SU-DHL-6 (cell line): ENCODE results near the gene PTPRE.

Source experiments
- H2AFZ ChIP-seq: fragments of 200-600 bp; sonication (generic); 2 replicates; pipeline ENCODE4 v1.6.1; 2014; ENCODE audit warnings: low read depth, mild to moderate bottlenecking, moderate library complexity, mixed read lengths, antibody characterized with exemption, low read length; ENCODE audit not compliant: severe bottlenecking
- H3F3A ChIP-seq: fragments of 200-600 bp; shearing (Covaris generic); 2 replicates; pipeline ENCODE4 v1.6.0; 2016; ENCODE audit warnings: antibody characterized with exemption, mild to moderate bottlenecking; ENCODE audit not compliant: insufficient read depth
- H3K27ac ChIP-seq: fragments of 200-600 bp; sonication (generic); 2 replicates; pipeline ENCODE4 v1.5.1; 2016; ENCODE audit warnings: low read depth, mild to moderate bottlenecking, low read length, moderate library complexity, mixed read lengths
- H3K27me3 ChIP-seq: fragments of 200-600 bp; sonication (generic), shearing (Covaris generic); 2 replicates; pipeline ENCODE4 v1.6.0; 2014; ENCODE audit warnings: mild to moderate bottlenecking, low read length
- H3K36me3 ChIP-seq: fragments of 200-600 bp; sonication (generic); 2 replicates; pipeline ENCODE4 v1.6.1; 2014; ENCODE audit warnings: mild to moderate bottlenecking, low read length, mixed read lengths
- H3K4me2 ChIP-seq: fragments of 300-600, 200-600 bp; shearing (Covaris generic), sonication (generic); 2 replicates; pipeline ENCODE4 v1.6.0; 2014; ENCODE audit warnings: low read length, low read depth, mild to moderate bottlenecking; ENCODE audit not compliant: poor library complexity, severe bottlenecking
- H3K4me3 ChIP-seq: fragments of 200-600 bp; sonication (generic); 2 replicates; pipeline ENCODE4 v1.5.1; 2014; ENCODE audit warnings: antibody characterized with exemption, low read length, mild to moderate bottlenecking, mixed read lengths; ENCODE audit not compliant: insufficient read depth, poor library complexity, severe bottlenecking
- H3K79me2 ChIP-seq: fragments of 200-600 bp; sonication (generic); 2 replicates; pipeline ENCODE4 v1.6.1; 2014; ENCODE audit warnings: mild to moderate bottlenecking, low read length, moderate library complexity; ENCODE audit not compliant: insufficient read depth
- H3K9ac ChIP-seq: fragments of 200-600 bp; sonication (generic); 2 replicates; pipeline ENCODE4 v1.7.0; 2014; ENCODE audit warnings: mild to moderate bottlenecking, low read length
- H3K9me2 ChIP-seq: fragments of 200-600 bp; sonication (generic); replicated peaks from 2 replicates; pipeline ENCODE4 v1.6.1; 2014; ENCODE audit warnings: low read length; ENCODE audit not compliant: insufficient read depth
- H3K9me3 ChIP-seq: fragments of 200-600 bp; sonication (generic); 2 replicates; pipeline ENCODE4 v1.6.1; 2014; ENCODE audit warnings: low read length, mixed read lengths; ENCODE audit not compliant: insufficient read depth
- H4K20me1 ChIP-seq: fragments of 200-600 bp; sonication (generic); 2 replicates; pipeline ENCODE4 v1.6.1; 2014; ENCODE audit warnings: low read depth, mild to moderate bottlenecking, antibody characterized with exemption, low read length, moderate library complexity, mixed read lengths
- CTCF ChIP-seq: fragments of 200-600 bp; sonication (generic); IDR thresholded peaks from one replicate; pipeline ENCODE4 v1.5.1; 2017; ENCODE audit warnings: antibody characterized with exemption, mild to moderate bottlenecking, low read length, moderate library complexity; ENCODE audit not compliant: insufficient read depth, poor library complexity, severe bottlenecking
- EZH2phosphoT487 ChIP-seq: fragments of 200-600 bp; sonication (generic), shearing (Covaris generic); conservative IDR thresholded peaks from 2 replicates; pipeline ENCODE4 v1.6.1; 2018; ENCODE audit warnings: mild to moderate bottlenecking, antibody characterized with exemption, low read length, moderate library complexity, mixed read lengths

The PTPRE gene

GRCh38 chr10:127979045-127979444, 72.1 kb downstream of the PTPRE start:
- no peak overlapping the region for H2AFZ ChIP-seq
- H3K4me2 ChIP-seq: no peak overlapping the region
- no peaks in the 10 kb centered on the region for H3K27me3 ChIP-seq
- H3F3A ChIP-seq: no peaks in the 10 kb centered on the region
- no peaks in the 10 kb centered on the region for H3K9me3 ChIP-seq
- no peak overlapping the region for H3K27ac ChIP-seq
- H3K9ac ChIP-seq: no peak overlapping the region
- no peak overlapping the region for H3K4me3 ChIP-seq
- TF ChIP-seq CTCF (no peak), EZH2phosphoT487 (no peak)
- H4K20me1 ChIP-seq: no peaks in the 10 kb centered on the region
- no peaks in the 10 kb centered on the region for H3K79me2 ChIP-seq
- H3K9me2 ChIP-seq: no peaks in the 10 kb centered on the region
- no peaks in the 10 kb centered on the region for H3K36me3 ChIP-seq

- no peak overlapping the region for H3K9ac ChIP-seq
- no peaks in the 10 kb centered on the region for H3K79me2 ChIP-seq
- H3K27ac ChIP-seq: no peak overlapping the region
- no peak overlapping the region for H3K4me3 ChIP-seq
- H3K9me3 ChIP-seq: no peaks in the 10 kb centered on the region
- H3K27me3 ChIP-seq: no peaks in the 10 kb centered on the region
- no peaks in the 10 kb centered on the region for H3F3A ChIP-seq
- TF ChIP-seq CTCF: no peak
- TF ChIP-seq EZH2phosphoT487: no peak
- H3K4me2 ChIP-seq: no peak overlapping the region
- no peaks in the 10 kb centered on the region for H3K9me2 ChIP-seq
- H2AFZ ChIP-seq: no peak overlapping the region
- H4K20me1 ChIP-seq: no peaks in the 10 kb centered on the region
- no peaks in the 10 kb centered on the region for H3K36me3 ChIP-seq
These were observed 72.7 kb downstream of the PTPRE start for GRCh38 chr10:127979566-127979965.

GRCh38 chr10:127980898-127981297, 74.0 kb downstream of the PTPRE start:
- no peak overlapping the region for H3K4me2 ChIP-seq
- TF ChIP-seq CTCF: no peak
- no peaks in the 10 kb centered on the region for H4K20me1 ChIP-seq
- H3F3A ChIP-seq: no peaks in the 10 kb centered on the region
- no peak overlapping the region for H3K4me3 ChIP-seq
- no peaks in the 10 kb centered on the region for H3K9me2 ChIP-seq
- H2AFZ ChIP-seq: no peak overlapping the region
- H3K9me3 ChIP-seq: no peaks in the 10 kb centered on the region
- no peaks in the 10 kb centered on the region for H3K79me2 ChIP-seq
- no peak overlapping the region for H3K27ac ChIP-seq
- H3K27me3 ChIP-seq: no peaks in the 10 kb centered on the region
- no peak overlapping the region for H3K9ac ChIP-seq
- H3K36me3 ChIP-seq: no peaks in the 10 kb centered on the region

GRCh38 chr10:127982601-127983000, 75.7 kb downstream of the PTPRE start:
- H3K9ac ChIP-seq: no peak overlapping the region
- H3K79me2 ChIP-seq: no peaks in the 10 kb centered on the region
- no peaks in the 10 kb centered on the region for H3K9me3 ChIP-seq
- H3K27ac ChIP-seq: no peak overlapping the region
- no peak overlapping the region for H2AFZ ChIP-seq
- no peak overlapping the region for H3K4me2 ChIP-seq
- H3K4me3 ChIP-seq: no peak overlapping the region
- H3K9me2 ChIP-seq: no peaks in the 10 kb centered on the region
- TF ChIP-seq EZH2phosphoT487 (no peak), CTCF (no peak)
- H4K20me1 ChIP-seq: no peaks in the 10 kb centered on the region
- no peaks in the 10 kb centered on the region for H3F3A ChIP-seq
- no peaks in the 10 kb centered on the region for H3K27me3 ChIP-seq
- H3K36me3 ChIP-seq: no peaks in the 10 kb centered on the region
